Bronchial epithelial cell (primary cell): ENCODE results near the gene DOHH. TPM values are rescaled to one million over a fixed set of nuclear protein-coding genes. Genes with fewer than 3 reads are reported as not detected.

Source experiments
- DNase-seq: peaks from one replicate; pipeline ENCODE4 v3.0.0-alpha.2; 2010; ENCODE audit warnings: low read depth
- FAIRE-seq: peaks from 2 replicates; lab custom pipeline; 2011; peaks lifted over from hg19 to GRCh38; lab: Jason Lieb, UNC
- H3K27me3 ChIP-seq: 2 replicates; pipeline ENCODE4 v1.5.1; 2011; ENCODE audit warnings: low read length; ENCODE audit not compliant: control insufficient read depth, insufficient read depth
- H3K36me3 ChIP-seq: 2 replicates; pipeline ENCODE4 v1.5.1; 2011; ENCODE audit warnings: low read length; ENCODE audit not compliant: control insufficient read depth, insufficient read depth
- H3K4me3 ChIP-seq: 2 replicates; pipeline ENCODE4 v1.5.1; 2011; ENCODE audit warnings: mild to moderate bottlenecking, low read depth, low read length, control low read depth
- total RNA-seq: library from RNA; depleted of rRNA; stranded (reverse); fragments of >200 nt; gene quantifications from 2 replicates; pipeline ENCODE4 v1.2.1, GENCODE V29; 2014
- TF ChIP-seq, protein P1 (sequence below): IDR thresholded peaks from 2 replicates; pipeline ENCODE4 v1.5.1; 2011; ENCODE audit warnings: mild to moderate bottlenecking, moderate library complexity, low read length, control low read depth, inconsistent platforms; ENCODE audit not compliant: insufficient read depth, severe bottlenecking

Gene DOHH
- total RNA-seq = 17.1 and 20.1 TPM in 2 replicates

DNA sequence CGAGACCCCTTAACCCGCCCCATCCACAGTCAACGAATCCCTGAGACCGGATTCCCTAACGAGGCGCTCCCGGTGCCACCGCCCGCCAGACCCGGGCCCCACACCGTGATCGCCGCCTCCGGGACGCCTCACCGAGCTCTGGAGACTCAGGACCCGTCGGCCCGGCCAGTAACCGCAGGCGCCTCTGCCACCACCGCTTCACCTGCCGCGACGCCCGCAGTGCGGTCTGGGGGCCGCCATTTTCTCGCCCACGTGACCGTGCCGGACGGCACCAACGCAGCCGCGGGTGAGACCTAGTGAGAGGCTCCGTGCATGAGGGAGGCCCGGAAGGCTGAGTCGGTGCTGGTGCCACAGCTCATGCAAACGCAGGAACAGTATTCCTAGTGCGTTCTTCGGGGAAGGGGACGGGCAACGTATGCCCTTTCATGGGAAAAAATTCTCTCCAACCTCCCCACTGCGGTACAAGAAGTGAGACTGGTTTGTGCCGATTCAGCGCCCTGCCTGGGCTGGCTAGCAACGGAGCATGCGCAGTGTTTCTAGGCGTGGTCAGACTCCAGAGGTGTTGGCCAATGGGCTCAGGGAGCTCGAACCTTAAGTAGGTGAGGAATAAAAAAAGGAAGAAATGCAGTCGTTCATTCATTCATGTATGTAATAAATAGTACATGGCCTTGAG is at the start of gene DOHH:
TSS of gene DOHH (minus strand) at position 246 of the 673 bp plus-strand sequence. CDS start 3,860 bp downstream, outside the sequence.
- Histone ChIP-seq H3K27me3 (no peaks in the 10 kb centered on the region), H3K36me3 (peaks cover 5% of the 10 kb centered on the region), H3K4me3 (peak within 1 kb of the TSS; percentile 79)
- peak; percentile 40 for FAIRE-seq
- peak; percentile 94 for DNase-seq
- TF ChIP-seq, protein P1, sequence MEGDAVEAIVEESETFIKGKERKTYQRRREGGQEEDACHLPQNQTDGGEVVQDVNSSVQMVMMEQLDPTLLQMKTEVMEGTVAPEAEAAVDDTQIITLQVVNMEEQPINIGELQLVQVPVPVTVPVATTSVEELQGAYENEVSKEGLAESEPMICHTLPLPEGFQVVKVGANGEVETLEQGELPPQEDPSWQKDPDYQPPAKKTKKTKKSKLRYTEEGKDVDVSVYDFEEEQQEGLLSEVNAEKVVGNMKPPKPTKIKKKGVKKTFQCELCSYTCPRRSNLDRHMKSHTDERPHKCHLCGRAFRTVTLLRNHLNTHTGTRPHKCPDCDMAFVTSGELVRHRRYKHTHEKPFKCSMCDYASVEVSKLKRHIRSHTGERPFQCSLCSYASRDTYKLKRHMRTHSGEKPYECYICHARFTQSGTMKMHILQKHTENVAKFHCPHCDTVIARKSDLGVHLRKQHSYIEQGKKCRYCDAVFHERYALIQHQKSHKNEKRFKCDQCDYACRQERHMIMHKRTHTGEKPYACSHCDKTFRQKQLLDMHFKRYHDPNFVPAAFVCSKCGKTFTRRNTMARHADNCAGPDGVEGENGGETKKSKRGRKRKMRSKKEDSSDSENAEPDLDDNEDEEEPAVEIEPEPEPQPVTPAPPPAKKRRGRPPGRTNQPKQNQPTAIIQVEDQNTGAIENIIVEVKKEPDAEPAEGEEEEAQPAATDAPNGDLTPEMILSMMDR = no peak

GRCh38 chr19:3549816-3550215 is 49.3 kb upstream of the DOHH start:
- no peak for FAIRE-seq
- TF ChIP-seq, protein P1 = no peak
- H3K27me3 ChIP-seq = no peaks in the 10 kb centered on the region
- no peak overlapping the region for H3K4me3 ChIP-seq
- H3K36me3 ChIP-seq = peaks cover 21% of the 10 kb centered on the region
- DNase-seq = no peak

- Histone ChIP-seq H3K4me3 (no peak overlapping the region), H3K27me3 (no peaks in the 10 kb centered on the region), H3K36me3 (peaks cover 23% of the 10 kb centered on the region)
- FAIRE-seq (no peak), DNase-seq (no peak)
- TF ChIP-seq, protein P1 = no peak
These were observed 48.1 kb upstream of the DOHH start for GRCh38 chr19:3548606-3549005.

DNA sequence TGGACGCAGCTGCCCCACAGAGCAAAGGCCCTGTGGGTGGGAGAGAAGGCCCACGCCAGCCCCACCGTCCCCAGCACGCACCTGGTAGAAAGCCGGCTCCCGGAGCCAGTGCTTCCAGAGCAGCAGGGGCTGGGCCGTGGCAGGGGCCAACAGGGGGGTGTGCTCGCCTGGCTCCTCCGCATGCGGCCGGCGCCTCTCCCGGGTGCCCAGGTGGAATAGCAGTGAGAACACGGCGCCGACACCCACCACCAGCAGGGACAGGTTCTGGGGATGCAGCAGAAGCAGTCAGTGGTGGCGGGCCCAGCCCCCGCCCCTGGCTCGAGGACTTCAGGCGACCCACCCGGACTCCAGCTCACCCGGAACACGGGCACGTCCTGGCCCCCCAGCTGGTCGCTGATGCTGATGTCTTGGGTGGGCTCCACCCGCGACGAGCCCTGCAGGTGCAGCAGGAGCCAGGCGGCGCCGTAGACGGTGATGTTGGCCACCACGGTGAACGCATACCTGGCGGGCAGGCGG is 47.4 kb upstream of the DOHH start:
- no peak overlapping the region for H3K4me3 ChIP-seq
- no peak for FAIRE-seq
- H3K36me3 ChIP-seq = peaks cover 23% of the 10 kb centered on the region
- no peaks in the 10 kb centered on the region for H3K27me3 ChIP-seq
- DNase-seq = no peak
- TF ChIP-seq, protein P1 = no peak

DNA sequence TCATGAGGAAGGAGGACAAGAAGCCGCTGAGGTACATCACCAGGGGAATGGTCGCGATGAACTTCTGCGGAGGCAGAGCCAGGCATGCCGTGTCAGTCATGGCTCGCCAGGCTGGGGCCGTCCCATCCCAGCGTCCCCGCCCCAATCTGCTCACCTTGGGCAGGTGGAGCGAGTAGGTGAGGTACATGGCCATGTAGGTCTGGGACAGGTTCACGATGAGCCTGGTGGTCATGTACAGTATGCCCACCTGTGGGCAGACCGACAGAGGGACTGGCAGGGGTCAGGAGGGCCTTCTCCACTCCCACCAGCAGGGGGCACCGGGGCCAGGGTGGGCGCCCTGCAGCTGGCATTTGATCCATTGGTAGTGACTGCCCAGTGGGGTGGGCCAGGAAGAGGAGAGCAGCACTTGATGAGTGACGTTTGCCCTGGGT is 46.8 kb upstream of the DOHH start:
- TF ChIP-seq, protein P1 = peak; percentile 64
- peaks cover 23% of the 10 kb centered on the region for H3K36me3 ChIP-seq
- DNase-seq (no peak), FAIRE-seq (no peak)
- no peaks in the 10 kb centered on the region for H3K27me3 ChIP-seq
- no peak overlapping the region for H3K4me3 ChIP-seq
